GM18907 (cell line): Measurements from ENCODE around the gene RADIL.
"Not testable (repeated sequence)": the region's sequence is repeated elsewhere in the genome, so short reads cannot be mapped to it uniquely, and the experiment has no call there.

Experiments
- ATAC-seq: cut with Tn5 transposase; IDR thresholded peaks from one replicate; pipeline ENCODE4 v1.9.1; 2021; ENCODE audit warnings: mild to moderate bottlenecking, moderate library complexity; ENCODE audit not compliant: unreplicated experiment

Gene RADIL

GRCh38 chr7:4883372-4884144 lies at the start of gene RADIL:
Gene RADIL, minus strand, starts transcription at chr7:4883716. Its CDS starts 5,577 bp downstream, at chr7:4878139.
- ATAC-seq, result peak; percentile 70

- ATAC-seq, result no peak
These were observed 48.4 kb upstream of the RADIL start for GRCh38 chr7:4931943-4932342.

- ATAC-seq, result no peak
These were observed 45.5 kb upstream of the RADIL start for GRCh38 chr7:4929005-4929404.

GRCh38 chr7:4928445-4928844 lies 44.9 kb upstream of the RADIL start:
- no peak for ATAC-seq

- ATAC-seq, result no peak
These were observed 36.7 kb upstream of the RADIL start for GRCh38 chr7:4919969-4920766.

GRCh38 chr7:4916113-4916512 lies 32.6 kb upstream of the RADIL start:
- ATAC-seq, result no peak

- no peak for ATAC-seq
These were observed 27.8 kb upstream of the RADIL start for GRCh38 chr7:4911111-4911828.

- no peak for ATAC-seq
These were observed 23.2 kb upstream of the RADIL start for GRCh38 chr7:4906682-4907081.

- no peak for ATAC-seq
These were observed 21.7 kb upstream of the RADIL start for GRCh38 chr7:4905171-4905570.

- ATAC-seq, result no peak
These were observed 20.8 kb upstream of the RADIL start for GRCh38 chr7:4904346-4904745.

- no peak for ATAC-seq
These were observed 12.2 kb upstream of the RADIL start for GRCh38 chr7:4895766-4896165.

GRCh38 chr7:4894482-4894881 lies 11.0 kb upstream of the RADIL start:
- ATAC-seq, result no peak

GRCh38 chr7:4893929-4894475 lies 10.5 kb upstream of the RADIL start:
- ATAC-seq, result no peak

GRCh38 chr7:4893188-4893587 lies 9.7 kb upstream of the RADIL start:
- ATAC-seq, result not testable (repeated sequence)

- not testable (repeated sequence) for ATAC-seq
These were observed 8.0 kb upstream of the RADIL start for GRCh38 chr7:4891522-4891921.

- ATAC-seq, result no peak
These were observed 6.2 kb upstream of the RADIL start for GRCh38 chr7:4889682-4890081.

- no peak for ATAC-seq
These were observed 4.6 kb upstream of the RADIL start for GRCh38 chr7:4888161-4888560.

GRCh38 chr7:4886671-4887070 lies 3.2 kb upstream of the RADIL start:
- ATAC-seq, result no peak

GRCh38 chr7:4885317-4885807 lies 1.8 kb upstream of the RADIL start:
- ATAC-seq, result no peak

- ATAC-seq, result no peak
These were observed 648 bp upstream of the RADIL start for GRCh38 chr7:4884164-4884563.

- no peak for ATAC-seq
These were observed 514 bp downstream of the RADIL start for GRCh38 chr7:4883033-4883371.
